Measurements from ENCODE around the gene CDH24. TPM values are rescaled to one million over a fixed set of nuclear protein-coding genes. Genes with fewer than 3 reads are reported as not detected.

CDH24 gene
- total and polyA plus RNA-seq, 2 donors (not counting 1 experiment from before 2014, with no cell fraction given), result 0.96 to 1.0 TPM

GRCh38 chr14:23021889-23022442, 35.4 kb downstream of the CDH24 start:
- Histone ChIP-seq H3K9ac (ENCODE audit: low read length) (no peak overlapping the region), H3K36me3 (replicated peaks in 1 of 2; ENCODE audit: control extremely low read depth in 1 of 2, control insufficient read depth in 1 of 2, extremely low read depth in 1 of 2, insufficient read depth in 2 of 2, low read length in 1 of 2) (peaks cover 0 to 13% of the 10 kb centered on the region in 2 experiments), H3K27me3 (replicated peaks in 1 of 4; ENCODE audit: control extremely low read depth in 1 of 4, control insufficient read depth in 3 of 4, insufficient read depth in 4 of 4, low read length in 3 of 4) (no peaks in the 10 kb centered on the region), H3K4me1 (ENCODE audit: control insufficient read depth in 2 of 2, insufficient read depth in 2 of 2, low read length in 2 of 2) (no peaks in the 10 kb centered on the region), H3K4me2 (replicated peaks; ENCODE audit: low read depth, low read length, poor library complexity, severe bottlenecking) (no peak overlapping the region), H3K27ac (ENCODE audit: low read length in 2 of 2) (no peak overlapping the region), H3K79me2 (ENCODE audit: control insufficient read depth, insufficient read depth, low read length) (no peaks in the 10 kb centered on the region), H3K9me3 (ENCODE audit: control extremely low read depth in 1 of 3, control insufficient read depth in 2 of 3, insufficient read depth in 1 of 3, low read length in 2 of 3) (no peaks in the 10 kb centered on the region), H3K4me3 (ENCODE audit: control extremely low read depth in 1 of 5, extremely low read depth in 1 of 5, insufficient read depth in 1 of 5, low read depth in 2 of 5, low read length in 4 of 5) (no peak overlapping the region), H2AFZ (ENCODE audit: insufficient read depth, low read depth, low read length, poor library complexity, severe bottlenecking) (no peak overlapping the region), H4K20me1 (ENCODE audit: control insufficient read depth, insufficient read depth, low read length, poor library complexity, severe bottlenecking) (no peaks in the 10 kb centered on the region)
- intact Hi-C loops (cut with micrococcal nuclease), result no loop called here
- Mint-ChIP-seq H3K27ac (no peak overlapping the region), H3K4me1 (no peaks in the 10 kb centered on the region), H3K4me3 (no peak overlapping the region), H3K9me3 (ENCODE audit: insufficient read depth) (no peaks in the 10 kb centered on the region), H3K27me3 (no peaks in the 10 kb centered on the region)
- CTCF ChIA-PET, result interaction anchor here (1.0 to 1.5 kb wide), 4 partner anchors 27 to 47 kb away, joined by 3 to 5 read pairs (median 4); partner anchors contain the start of gene CDH24
- POLR2A ChIA-PET, result no interaction called here
- 92% methylated on average over 2 of the region's 7 CpGs for WGBS (ENCODE audit: insufficient coverage)
- TF ChIP-seq EZH2 (IDR thresholded peaks at IDR 0.05; ENCODE audit: borderline replicate concordance, insufficient read depth, low read depth, low read length, poor library complexity, severe bottlenecking) (no peak), CTCF (IDR thresholded peaks at IDR 0.05) (no peak)
- ATAC-seq (ENCODE audit: low read depth) (no peak), DNase-seq (no peak)

- no peak overlapping the region for H3K9ac ChIP-seq (ENCODE audit: low read length)
- peaks cover 0 to 13% of the 10 kb centered on the region in 2 experiments for H3K36me3 ChIP-seq (replicated peaks in 1 of 2; ENCODE audit: control extremely low read depth in 1 of 2, control insufficient read depth in 1 of 2, extremely low read depth in 1 of 2, insufficient read depth in 2 of 2, low read length in 1 of 2)
- no peaks in the 10 kb centered on the region for H3K9me3 ChIP-seq (ENCODE audit: control extremely low read depth in 1 of 3, control insufficient read depth in 2 of 3, insufficient read depth in 1 of 3, low read length in 2 of 3)
- CTCF ChIA-PET, result interaction anchor here (1.0 to 1.5 kb wide), 5 partner anchors 27 to 48 kb away, joined by 3 to 5 read pairs (median 3); partner anchors contain the start of gene CDH24
- no peak overlapping the region for H3K4me3 ChIP-seq (ENCODE audit: control extremely low read depth in 1 of 5, extremely low read depth in 1 of 5, insufficient read depth in 1 of 5, low read depth in 2 of 5, low read length in 4 of 5)
- no peaks in the 10 kb centered on the region for H3K4me1 Mint-ChIP-seq
- H4K20me1 ChIP-seq (ENCODE audit: control insufficient read depth, insufficient read depth, low read length, poor library complexity, severe bottlenecking), result no peaks in the 10 kb centered on the region
- H3K79me2 ChIP-seq (ENCODE audit: control insufficient read depth, insufficient read depth, low read length), result no peaks in the 10 kb centered on the region
- H3K27ac Mint-ChIP-seq, result no peak overlapping the region
- H3K27me3 Mint-ChIP-seq, result no peaks in the 10 kb centered on the region
- intact Hi-C loops (cut with micrococcal nuclease), result no loop called here
- no peaks in the 10 kb centered on the region for H3K27me3 ChIP-seq (replicated peaks in 1 of 4; ENCODE audit: control extremely low read depth in 1 of 4, control insufficient read depth in 3 of 4, insufficient read depth in 4 of 4, low read length in 3 of 4)
- H3K4me3 Mint-ChIP-seq, result no peak overlapping the region
- ATAC-seq (ENCODE audit: low read depth), result no peak
- POLR2A ChIA-PET, result no interaction called here
- DNase-seq, result no peak
- H2AFZ ChIP-seq (ENCODE audit: insufficient read depth, low read depth, low read length, poor library complexity, severe bottlenecking), result no peak overlapping the region
- WGBS (ENCODE audit: insufficient coverage), result 96% methylated on average over 9 of the region's 9 CpGs
- TF ChIP-seq CTCF (IDR thresholded peaks at IDR 0.05) (no peak), EZH2 (IDR thresholded peaks at IDR 0.05; ENCODE audit: borderline replicate concordance, insufficient read depth, low read depth, low read length, poor library complexity, severe bottlenecking) (no peak)
- no peak overlapping the region for H3K27ac ChIP-seq (ENCODE audit: low read length in 2 of 2)
- no peak overlapping the region for H3K4me2 ChIP-seq (replicated peaks; ENCODE audit: low read depth, low read length, poor library complexity, severe bottlenecking)
- no peaks in the 10 kb centered on the region for H3K9me3 Mint-ChIP-seq (ENCODE audit: insufficient read depth)
- no peaks in the 10 kb centered on the region for H3K4me1 ChIP-seq (ENCODE audit: control insufficient read depth in 2 of 2, insufficient read depth in 2 of 2, low read length in 2 of 2)
These were observed 35.9 kb downstream of the CDH24 start for GRCh38 chr14:23021434-23021833.

Data from B cell (primary cell).